Bronchial epithelial cell (primary cell): ENCODE measurements around the gene SLC12A6. TPM values are rescaled to one million over a fixed set of nuclear protein-coding genes. Genes with fewer than 3 reads are reported as not detected.
A peak's percentile ranks its signal among the peaks of the same experiment; 100 is the strongest.

Source experiments
- DNase-seq: peaks from one replicate; pipeline ENCODE4 v3.0.0-alpha.2; 2010; ENCODE audit warnings: low read depth
- FAIRE-seq: peaks from 2 replicates; lab custom pipeline; 2011; peaks lifted over from hg19 to GRCh38; lab: Jason Lieb, UNC
- H3K27me3 ChIP-seq: 2 replicates; pipeline ENCODE4 v1.5.1; 2011; ENCODE audit warnings: low read length; ENCODE audit not compliant: control insufficient read depth, insufficient read depth
- H3K36me3 ChIP-seq: 2 replicates; pipeline ENCODE4 v1.5.1; 2011; ENCODE audit warnings: low read length; ENCODE audit not compliant: control insufficient read depth, insufficient read depth
- H3K4me3 ChIP-seq: 2 replicates; pipeline ENCODE4 v1.5.1; 2011; ENCODE audit warnings: mild to moderate bottlenecking, low read depth, low read length, control low read depth
- total RNA-seq: library from RNA; depleted of rRNA; stranded (reverse); fragments of >200 nt; gene quantifications from 2 replicates; pipeline ENCODE4 v1.2.1, GENCODE V29; 2014
- TF ChIP-seq, protein P1 (sequence below): IDR thresholded peaks from 2 replicates; pipeline ENCODE4 v1.5.1; 2011; ENCODE audit warnings: mild to moderate bottlenecking, moderate library complexity, low read length, control low read depth, inconsistent platforms; ENCODE audit not compliant: insufficient read depth, severe bottlenecking

SLC12A6 gene
- total RNA-seq, 1 donor from 2014 or later: 24.5 TPM

DNA sequence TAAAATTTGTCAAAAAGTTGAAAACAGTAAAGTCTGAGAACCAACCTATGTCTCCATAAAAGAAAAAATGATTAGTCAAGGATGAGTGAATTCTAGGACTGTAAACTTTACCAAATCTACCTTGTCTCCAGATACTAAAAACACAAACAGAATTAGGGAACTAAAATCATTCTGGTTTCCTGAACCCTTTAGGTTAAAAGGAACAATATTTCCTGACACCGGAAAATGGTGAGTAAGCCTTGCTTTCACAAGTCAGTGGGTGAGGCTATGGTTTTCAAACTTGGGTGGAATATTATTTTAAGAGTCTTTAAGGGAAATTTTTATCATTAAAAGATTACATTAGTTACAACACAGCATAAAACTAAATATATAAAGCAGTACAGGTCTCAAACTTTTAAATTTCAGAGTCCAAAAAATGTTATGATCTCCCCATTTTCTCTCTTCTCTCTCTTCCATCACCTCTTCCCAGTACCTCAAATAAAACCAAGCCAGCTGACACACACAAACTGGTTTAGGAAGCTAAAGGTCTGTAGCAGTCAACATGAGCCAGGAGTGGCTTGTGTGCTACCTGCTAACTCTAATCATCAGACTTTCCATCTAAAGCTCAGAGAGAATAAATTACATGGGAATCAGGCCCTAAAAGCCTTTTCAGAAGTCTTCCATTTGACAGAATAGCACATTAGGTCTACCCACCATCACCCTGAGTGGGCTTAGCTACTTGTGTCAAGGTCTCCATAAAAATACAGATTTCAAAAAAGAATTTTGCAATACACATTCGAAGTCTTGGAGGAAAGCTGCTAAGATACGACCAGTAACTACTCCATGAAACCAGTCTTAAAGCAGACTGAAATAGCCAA is 2.2 kb downstream of the SLC12A6 start:
- DNase-seq: peak; percentile 63
- Histone ChIP-seq H3K27me3 (no peaks in the 10 kb centered on the region), H3K36me3 (peaks cover 2% of the 10 kb centered on the region), H3K4me3 (no peak overlapping the region)
- TF ChIP-seq, protein P1, sequence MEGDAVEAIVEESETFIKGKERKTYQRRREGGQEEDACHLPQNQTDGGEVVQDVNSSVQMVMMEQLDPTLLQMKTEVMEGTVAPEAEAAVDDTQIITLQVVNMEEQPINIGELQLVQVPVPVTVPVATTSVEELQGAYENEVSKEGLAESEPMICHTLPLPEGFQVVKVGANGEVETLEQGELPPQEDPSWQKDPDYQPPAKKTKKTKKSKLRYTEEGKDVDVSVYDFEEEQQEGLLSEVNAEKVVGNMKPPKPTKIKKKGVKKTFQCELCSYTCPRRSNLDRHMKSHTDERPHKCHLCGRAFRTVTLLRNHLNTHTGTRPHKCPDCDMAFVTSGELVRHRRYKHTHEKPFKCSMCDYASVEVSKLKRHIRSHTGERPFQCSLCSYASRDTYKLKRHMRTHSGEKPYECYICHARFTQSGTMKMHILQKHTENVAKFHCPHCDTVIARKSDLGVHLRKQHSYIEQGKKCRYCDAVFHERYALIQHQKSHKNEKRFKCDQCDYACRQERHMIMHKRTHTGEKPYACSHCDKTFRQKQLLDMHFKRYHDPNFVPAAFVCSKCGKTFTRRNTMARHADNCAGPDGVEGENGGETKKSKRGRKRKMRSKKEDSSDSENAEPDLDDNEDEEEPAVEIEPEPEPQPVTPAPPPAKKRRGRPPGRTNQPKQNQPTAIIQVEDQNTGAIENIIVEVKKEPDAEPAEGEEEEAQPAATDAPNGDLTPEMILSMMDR: no peak
- no peak for FAIRE-seq

DNA sequence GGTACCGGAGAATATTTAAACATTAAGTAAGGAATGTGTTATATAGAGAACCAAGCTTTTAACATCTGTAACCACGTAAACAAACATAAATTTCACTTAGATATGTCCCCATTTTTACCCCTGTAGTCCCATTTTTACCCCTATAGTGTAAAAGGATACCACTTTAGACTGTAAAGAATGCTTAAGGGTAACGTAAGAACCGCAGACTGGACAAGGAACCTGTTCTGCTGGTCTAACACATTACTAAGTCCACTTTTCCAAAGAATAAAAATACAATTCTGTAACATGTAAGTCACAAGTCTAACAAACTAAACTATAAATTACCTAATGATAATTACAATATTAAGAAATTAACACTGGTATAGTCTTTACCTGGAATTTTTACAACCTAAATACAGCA is 2.9 kb downstream of the SLC12A6 start:
- DNase-seq: peak; percentile 70
- TF ChIP-seq, protein P1: no peak
- FAIRE-seq: no peak
- Histone ChIP-seq H3K36me3 (no peaks in the 10 kb centered on the region), H3K27me3 (no peaks in the 10 kb centered on the region), H3K4me3 (no peak overlapping the region)

DNA sequence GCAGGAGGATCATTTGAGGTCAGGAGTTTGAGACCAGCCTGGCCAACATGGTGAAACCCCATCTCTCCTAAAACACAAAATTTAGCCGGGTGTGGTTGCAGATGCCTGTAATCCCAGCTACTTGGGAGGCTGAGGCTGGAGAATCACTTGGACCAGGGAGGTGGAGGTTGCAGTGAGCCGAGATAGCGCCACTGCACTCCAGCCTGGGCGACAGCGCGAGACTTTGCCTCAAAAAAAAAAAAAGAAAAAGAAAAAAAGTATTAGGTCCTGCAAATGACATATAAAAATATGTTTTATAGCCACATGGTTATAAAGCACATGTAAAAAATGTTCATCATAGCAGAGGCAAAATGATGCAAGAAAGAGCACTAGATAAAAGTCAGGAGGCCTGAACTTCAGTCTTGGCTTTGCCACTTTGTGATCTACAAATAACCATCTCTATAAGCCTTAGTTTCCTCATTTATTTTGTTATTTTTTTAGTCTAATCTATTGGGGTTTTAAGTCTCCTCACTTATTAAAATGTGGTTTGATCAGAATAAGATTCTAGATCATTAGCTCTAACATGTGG is 4.9 kb downstream of the SLC12A6 start:
- H3K27me3 ChIP-seq: no peaks in the 10 kb centered on the region
- no peak for FAIRE-seq

DNA sequence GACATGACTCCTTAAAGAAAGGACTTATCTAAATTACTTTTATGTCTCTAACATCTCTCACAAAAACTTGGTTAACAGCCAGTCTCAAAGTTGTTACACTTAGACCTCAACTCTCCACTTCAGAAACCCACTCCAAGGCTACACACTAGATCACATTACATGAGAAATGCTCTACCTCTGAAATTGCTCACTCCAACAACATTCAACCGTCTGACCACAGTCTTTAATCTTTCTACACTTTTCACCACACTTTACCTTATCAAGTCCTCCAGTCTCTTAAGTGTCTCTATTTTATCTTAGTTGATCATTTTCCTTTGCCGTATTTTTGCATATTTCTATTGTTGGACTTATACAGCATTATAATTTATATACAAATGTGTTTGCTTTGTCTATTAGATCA is 5.8 kb downstream of the SLC12A6 start:
- FAIRE-seq: no peak
- Histone ChIP-seq H3K27me3 (no peaks in the 10 kb centered on the region), H3K4me3 (no peak overlapping the region), H3K36me3 (no peaks in the 10 kb centered on the region)
- no peak for DNase-seq
- TF ChIP-seq, protein P1: no peak

More for the DNA sequence above, 4.9 kb downstream of the SLC12A6 start:
- H3K4me3 ChIP-seq: no peak overlapping the region
- no peaks in the 10 kb centered on the region for H3K36me3 ChIP-seq
- TF ChIP-seq, protein P1: no peak
- DNase-seq: no peak

DNA sequence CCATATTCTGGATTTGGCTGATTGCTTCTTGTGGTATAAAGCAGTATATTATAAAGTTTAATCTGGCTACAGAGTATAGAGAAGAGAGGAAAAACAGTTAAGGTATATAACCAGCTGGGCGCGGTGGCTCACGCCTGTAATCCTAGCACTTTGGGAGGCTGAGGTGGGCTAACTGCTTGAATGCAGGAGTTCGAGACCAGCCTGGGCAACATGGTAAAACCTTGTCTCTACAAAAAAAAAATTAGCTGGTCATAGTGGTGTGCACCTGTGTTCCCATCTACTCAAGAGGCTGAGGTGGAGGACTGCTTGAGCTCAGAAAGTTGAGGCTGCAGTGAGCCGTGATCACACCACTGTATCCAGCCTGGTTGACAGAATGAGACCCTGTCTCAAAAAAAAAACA is 7.3 kb downstream of the SLC12A6 start:
- TF ChIP-seq, protein P1: no peak
- no peak for FAIRE-seq
- Histone ChIP-seq H3K27me3 (no peaks in the 10 kb centered on the region), H3K4me3 (no peak overlapping the region), H3K36me3 (no peaks in the 10 kb centered on the region)
- DNase-seq: no peak
